Sigmoid colon (tissue), 7 donors: Measurements from ENCODE around the gene KIAA0040. TPM values are rescaled to one million over a fixed set of nuclear protein-coding genes. Genes with fewer than 3 reads are reported as not detected.

Experiments
- DNase-seq: peaks from one replicate; pipeline ENCODE4 v3.0.0-alpha.2; 2019
- H3K27ac ChIP-seq, 4 donors: fragments of 200-600 bp; sonication (generic); one replicate each; pipeline ENCODE4 v1.5.1; 2016 to 2019; ENCODE audit warnings: mild to moderate bottlenecking in 1 of 4
- H3K27me3 ChIP-seq, 3 donors: fragments of 200-600 bp; sonication (generic); one replicate each; pipeline ENCODE4 v1.5.1; 2019; ENCODE audit warnings: mild to moderate bottlenecking in 1 of 3
- H3K36me3 ChIP-seq, 4 donors: fragments of 200-600 bp; sonication (generic); one replicate each; pipeline ENCODE4 v1.5.1; 2016 to 2019
- H3K4me1 ChIP-seq, 4 donors: fragments of 200-600 bp; sonication (generic); one replicate each; pipeline ENCODE4 v1.5.1; 2017 to 2019
- H3K4me3 ChIP-seq, 4 donors: fragments of 200-600 bp; sonication (generic); one replicate each; pipeline ENCODE4 v1.5.1; 2017 to 2019; ENCODE audit warnings: mild to moderate bottlenecking in 2 of 4, moderate library complexity in 1 of 4
- H3K9me3 ChIP-seq, 4 donors: fragments of 200-600 bp in 3 of 4; sonication (generic) in 3 of 4; one replicate each; pipeline versions ENCODE4 v1.5.1 to v1.6.1; 2013 to 2019
- EP300 ChIP-seq, 4 donors: sonication (generic); formaldehyde crosslinking; IDR thresholded peaks; one replicate each; pipeline ENCODE4 v1.6.1; 2017; ENCODE audit warnings: antibody characterized with exemption in 4 of 4
- POLR2A ChIP-seq, 2 donors: fragments of 450-650 bp; IDR thresholded peaks; one replicate each; pipeline ENCODE4 v1.6.1; 2016; ENCODE audit warnings: antibody characterized with exemption in 2 of 2, mild to moderate bottlenecking in 2 of 2, moderate library complexity in 2 of 2
- POLR2AphosphoS5 ChIP-seq, 4 donors: sonication (generic); formaldehyde crosslinking; IDR thresholded peaks; one replicate each; pipeline ENCODE4 v1.6.1; 2017; ENCODE audit warnings: antibody characterized with exemption in 4 of 4
- WGBS, 2 donors: extraction: QIAGEN DNeasy Blood & Tissue Kit; methylation state at CpG; one replicate each; pipeline ENCODE4 v1.1.7; 2013; 5-methylcytosine and 5-hydroxymethylcytosine counted together
- intact Hi-C: fragments of 100-400 bp; cut with DNase I; formaldehyde crosslinking; loops from one replicate; pipeline ENCODE4 v1.15.1; 2023
- polyA plus RNA-seq, 3 donors: library from polyadenylated mRNA; stranded (reverse); fragments of 200-250 nt; gene quantifications; one replicate each; pipeline ENCODE4 v1.2.3, GENCODE V29; 2013
- total RNA-seq, 4 donors: library from RNA; depleted of rRNA; stranded (reverse); fragments of >200 nt; gene quantifications; one replicate each; pipeline ENCODE4 v1.1.0, GENCODE V29; 2016
- TF ChIP-seq, protein P1 (sequence below), 4 experiments: fragments of 450-650 bp in 3 of 4; fragments of 200-600 bp in 1 of 4; IDR thresholded peaks; one replicate each; pipeline ENCODE4 v1.5.1; 2016 to 2019; ENCODE audit warnings: antibody characterized with exemption in 4 of 4, mild to moderate bottlenecking in 3 of 4, moderate library complexity in 2 of 4
- donor health status: healthy with polysubstance abuse.
- donor health status: Bipolar disorder and iron deficiency.
- donor health status: healthy.

Gene KIAA0040
- total and polyA plus RNA-seq, 7 donors = 6.6 to 28.2 (median 18.8) TPM

DNA sequence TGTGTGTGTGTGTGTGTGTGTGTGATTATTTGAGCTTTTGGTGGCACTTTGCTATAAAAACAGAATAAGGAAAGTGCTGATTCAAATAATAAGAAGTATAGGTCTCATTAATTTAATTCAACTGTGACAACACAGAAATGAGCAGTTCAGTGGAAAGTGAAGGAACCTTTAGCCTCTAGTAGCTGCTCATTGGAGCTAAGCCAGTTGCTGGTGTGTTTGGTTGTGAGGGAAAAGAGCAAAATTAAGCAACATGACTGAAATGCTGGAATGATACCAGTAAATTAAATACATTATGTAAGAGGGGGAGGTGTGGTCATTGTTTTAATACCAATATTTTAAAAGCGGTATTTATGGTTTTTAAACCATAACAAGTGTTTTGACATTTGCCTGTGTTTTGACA is 55.2 kb downstream of the KIAA0040 start:
- no peak overlapping the region for H3K4me3 ChIP-seq
- intact Hi-C loops = no loop called here
- peaks cover 0 to 15% (median 9%) of the 10 kb centered on the region in 4 donors for H3K4me1 ChIP-seq
- TF ChIP-seq, protein P1, sequence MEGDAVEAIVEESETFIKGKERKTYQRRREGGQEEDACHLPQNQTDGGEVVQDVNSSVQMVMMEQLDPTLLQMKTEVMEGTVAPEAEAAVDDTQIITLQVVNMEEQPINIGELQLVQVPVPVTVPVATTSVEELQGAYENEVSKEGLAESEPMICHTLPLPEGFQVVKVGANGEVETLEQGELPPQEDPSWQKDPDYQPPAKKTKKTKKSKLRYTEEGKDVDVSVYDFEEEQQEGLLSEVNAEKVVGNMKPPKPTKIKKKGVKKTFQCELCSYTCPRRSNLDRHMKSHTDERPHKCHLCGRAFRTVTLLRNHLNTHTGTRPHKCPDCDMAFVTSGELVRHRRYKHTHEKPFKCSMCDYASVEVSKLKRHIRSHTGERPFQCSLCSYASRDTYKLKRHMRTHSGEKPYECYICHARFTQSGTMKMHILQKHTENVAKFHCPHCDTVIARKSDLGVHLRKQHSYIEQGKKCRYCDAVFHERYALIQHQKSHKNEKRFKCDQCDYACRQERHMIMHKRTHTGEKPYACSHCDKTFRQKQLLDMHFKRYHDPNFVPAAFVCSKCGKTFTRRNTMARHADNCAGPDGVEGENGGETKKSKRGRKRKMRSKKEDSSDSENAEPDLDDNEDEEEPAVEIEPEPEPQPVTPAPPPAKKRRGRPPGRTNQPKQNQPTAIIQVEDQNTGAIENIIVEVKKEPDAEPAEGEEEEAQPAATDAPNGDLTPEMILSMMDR (IDR thresholded peaks at IDR 0.05) = no peak
- TF ChIP-seq POLR2A (IDR thresholded peaks at IDR 0.05) (no peak), POLR2AphosphoS5 (IDR thresholded peaks at IDR 0.05) (no peak)
- WGBS, 2 donors = 81 to 95% methylated on average over 1 of the region's 1 CpG
- peak overlapping the region in 1 of 4 donors; percentile 60 for H3K27ac ChIP-seq
- no peaks in the 10 kb centered on the region for H3K27me3 ChIP-seq
- DNase-seq = no peak
- no peaks in the 10 kb centered on the region for H3K9me3 ChIP-seq
- H3K36me3 ChIP-seq = no peaks in the 10 kb centered on the region

DNA sequence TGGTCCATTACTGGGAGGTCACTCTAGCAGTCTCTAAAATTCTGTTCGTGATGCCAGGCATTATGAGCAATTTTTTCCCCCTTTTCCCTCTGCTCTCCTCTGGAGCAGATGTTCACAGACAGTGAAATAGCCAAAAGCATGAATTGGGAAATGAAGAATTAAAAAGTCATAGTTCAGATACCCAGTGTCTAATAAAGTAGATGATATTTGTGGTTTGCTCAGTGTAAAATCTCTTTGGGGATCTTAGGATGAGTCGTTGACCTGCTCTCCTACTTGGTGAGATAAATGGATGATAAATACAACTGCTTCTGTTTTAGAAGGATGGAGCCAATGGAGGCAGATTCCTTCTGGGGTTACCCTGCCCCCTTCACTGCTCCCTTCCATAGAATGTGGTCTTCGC is 56.3 kb downstream of the KIAA0040 start:
- Histone ChIP-seq H3K4me1 (peaks cover 0 to 27% (median 20%) of the 10 kb centered on the region in 4 donors), H3K27me3 (no peaks in the 10 kb centered on the region), H3K36me3 (no peaks in the 10 kb centered on the region), H3K9me3 (no peaks in the 10 kb centered on the region), H3K27ac (no peak overlapping the region), H3K4me3 (no peak overlapping the region)
- no peak for DNase-seq
- WGBS, 2 donors = 79 to 81% methylated on average over 3 of the region's 3 CpGs
- TF ChIP-seq POLR2AphosphoS5 (IDR thresholded peaks at IDR 0.05) = no peak
- intact Hi-C loops = no loop called here

GRCh38 chr1:175134500-175134899 is 58.1 kb downstream of the KIAA0040 start:
- TF ChIP-seq EP300 (IDR thresholded peaks at IDR 0.05) (no peak), POLR2A (IDR thresholded peaks at IDR 0.05) (no peak), POLR2AphosphoS5 (IDR thresholded peaks at IDR 0.05) (no peak)
- TF ChIP-seq, protein P1 (IDR thresholded peaks at IDR 0.05) = no peak
- H3K27ac ChIP-seq = no peak overlapping the region
- no peaks in the 10 kb centered on the region for H3K9me3 ChIP-seq
- DNase-seq = no peak
- intact Hi-C loops = no loop called here
- H3K4me1 ChIP-seq = peaks cover 0 to 44% (median 38%) of the 10 kb centered on the region in 4 donors
- no peaks in the 10 kb centered on the region for H3K27me3 ChIP-seq
- H3K36me3 ChIP-seq = no peaks in the 10 kb centered on the region
- no peak overlapping the region for H3K4me3 ChIP-seq
- 77 to 80% methylated on average over 1 of the region's 1 CpG for WGBS, 2 donors

DNA sequence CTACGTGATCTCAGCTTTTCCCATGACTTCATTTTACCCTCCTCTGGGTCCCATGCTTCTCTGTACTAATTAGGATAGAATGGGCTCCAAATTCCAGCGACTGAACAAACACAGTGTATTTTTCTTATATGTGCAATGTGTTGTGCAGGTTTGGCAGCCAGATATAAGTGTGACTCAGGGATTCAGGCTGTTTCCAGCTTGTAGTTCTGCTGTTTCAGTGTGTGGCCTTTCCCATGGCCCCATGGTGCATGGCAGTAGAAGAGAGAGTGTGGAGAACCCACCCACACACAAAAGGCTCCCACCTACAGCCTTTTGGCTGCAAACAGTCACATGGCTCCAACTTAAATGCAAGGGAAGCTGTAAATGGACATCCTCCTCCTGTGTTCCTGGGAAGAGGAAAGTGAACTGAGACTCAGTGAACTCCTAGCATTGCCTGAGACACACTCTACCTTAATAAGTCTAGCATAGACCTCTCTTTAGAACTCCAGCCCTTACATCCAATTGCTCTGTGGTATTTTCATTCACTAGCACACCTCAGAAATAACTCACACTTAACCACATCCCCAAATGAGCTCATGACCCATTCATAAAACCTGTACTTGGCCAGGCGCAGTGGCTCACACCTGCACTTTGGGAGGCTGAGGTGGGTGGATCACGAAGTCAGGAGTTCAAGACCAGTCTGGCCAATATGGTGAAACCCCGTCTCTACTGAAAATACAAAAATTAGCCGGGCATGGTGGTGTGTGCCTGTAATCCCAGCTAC is 58.7 kb downstream of the KIAA0040 start:
- intact Hi-C loops = no loop called here
- no peaks in the 10 kb centered on the region for H3K27me3 ChIP-seq
- no peaks in the 10 kb centered on the region for H3K36me3 ChIP-seq
- no peak overlapping the region for H3K4me3 ChIP-seq
- H3K27ac ChIP-seq = peak overlapping the region in 1 of 4 donors; percentile 82
- 87 to 89% methylated on average over 6 of the region's 6 CpGs for WGBS, 2 donors
- TF ChIP-seq EP300 (IDR thresholded peaks at IDR 0.05) (no peak), POLR2AphosphoS5 (IDR thresholded peaks at IDR 0.05) (no peak), POLR2A (IDR thresholded peaks at IDR 0.05) (no peak)
- TF ChIP-seq, protein P1 (IDR thresholded peaks at IDR 0.05) = no peak
- DNase-seq = no peak
- H3K4me1 ChIP-seq = peaks cover 0 to 50% (median 44%) of the 10 kb centered on the region in 4 donors
- no peaks in the 10 kb centered on the region for H3K9me3 ChIP-seq

- H3K9me3 ChIP-seq = no peaks in the 10 kb centered on the region
- WGBS, 2 donors = 70 to 86% methylated on average over 1 of the region's 1 CpG
- DNase-seq = no peak
- H3K27ac ChIP-seq = peak overlapping the region; percentile 72 to 82 (median 79)
- peaks cover 0 to 63% (median 58%) of the 10 kb centered on the region in 4 donors for H3K4me1 ChIP-seq
- no peaks in the 10 kb centered on the region for H3K36me3 ChIP-seq
- H3K27me3 ChIP-seq = no peaks in the 10 kb centered on the region
- intact Hi-C loops = no loop called here
- no peak overlapping the region for H3K4me3 ChIP-seq
- TF ChIP-seq, protein P1 (IDR thresholded peaks at IDR 0.05) = no peak
- TF ChIP-seq EP300 (IDR thresholded peaks at IDR 0.05) = no peak
- TF ChIP-seq POLR2AphosphoS5 (IDR thresholded peaks at IDR 0.05) = peak in 1 of 4 donors; percentile 35
Measured at GRCh38 chr1:175132436-175132835, 60.1 kb downstream of the KIAA0040 start.
